Activated naive CD4-positive, alpha-beta T cell treated with anti-CD3 and anti-CD28 coated beads for 36 hours (primary cell): ENCODE results near the gene SLC2A4. TPM values are rescaled to one million over a fixed set of nuclear protein-coding genes. Genes with fewer than 3 reads are reported as not detected.
"Not testable (repeated sequence)": the region's sequence is repeated elsewhere in the genome, so short reads cannot be mapped to it uniquely, and the experiment has no call there.

Experiments used
- CTCF ChIA-PET: fragments of 350-600 bp; sonication (Branson Sonifier 250); formaldehyde crosslinking; loops from one replicate; lab custom pipeline; 2021; ENCODE audit warnings: antibody characterized with exemption; lab: Charles Lee
- DNase-seq: peaks from one replicate; pipeline ENCODE4 v3.0.0-alpha.2; 2020
- H3K27ac Mint-ChIP-seq: one replicate; pipeline ENCODE4 v1.8.0; 2021; ENCODE audit warnings: mild to moderate bottlenecking, mixed read lengths
- H3K27me3 Mint-ChIP-seq: one replicate; pipeline ENCODE4 v1.8.0; 2021; ENCODE audit warnings: low read depth, mixed read lengths
- H3K36me3 Mint-ChIP-seq: one replicate; pipeline ENCODE4 v1.8.0; 2021; ENCODE audit warnings: low read depth, mixed read lengths
- H3K4me1 Mint-ChIP-seq: one replicate; pipeline ENCODE4 v1.8.0; 2021; ENCODE audit warnings: low read depth, mixed read lengths
- H3K4me3 Mint-ChIP-seq: one replicate; pipeline ENCODE4 v1.8.0; 2021; ENCODE audit warnings: mild to moderate bottlenecking, moderate library complexity, mixed read lengths
- H3K9me3 Mint-ChIP-seq: one replicate; pipeline ENCODE4 v1.8.0; 2021; ENCODE audit warnings: mixed read lengths
- intact Hi-C: fragments of 100-400 bp; cut with micrococcal nuclease; formaldehyde crosslinking; loops from one replicate; pipeline ENCODE4 v1.15.1; 2023
- total RNA-seq, 2 experiments: library from RNA; stranded (reverse); gene quantifications; one replicate each; pipeline ENCODE4 v1.2.3, GENCODE V29; 2021

Gene SLC2A4
- total RNA-seq, 2 experiments from 2014 or later, result 0.19 to 0.37 TPM

GRCh38 chr17:7332600-7333069 lies 51.1 kb downstream of the SLC2A4 start:
- DNase-seq, result peak; percentile 72
- H3K4me1 Mint-ChIP-seq, result peaks cover 70% of the 10 kb centered on the region
- intact Hi-C loops, result loop anchor here (5.0 to 10.0 kb wide), 2 partner anchors 150 to 512 kb away; partner anchors contain the start of genes POLR2A and SLC35G6
- H3K27ac Mint-ChIP-seq, result peak overlapping the region; percentile 85
- CTCF ChIA-PET, H3K27me3 Mint-ChIP-seq, H3K9me3 Mint-ChIP-seq, H3K36me3 Mint-ChIP-seq: not testable (repeated sequence)
- H3K4me3 Mint-ChIP-seq, result peak overlapping the region; percentile 63

GRCh38 chr17:7334938-7335538 lies 53.5 kb downstream of the SLC2A4 start:
- no peak for DNase-seq
- intact Hi-C loops, result loop anchor here (5.0 to 10.0 kb wide), 2 partner anchors 147 to 510 kb away; partner anchors contain the start of genes POLR2A and SLC35G6
- peaks cover 65% of the 10 kb centered on the region for H3K4me1 Mint-ChIP-seq
- H3K4me3 Mint-ChIP-seq, result peak overlapping the region; percentile 96
- peaks cover 22% of the 10 kb centered on the region for H3K36me3 Mint-ChIP-seq
- H3K9me3 Mint-ChIP-seq, result no peaks in the 10 kb centered on the region
- H3K27ac Mint-ChIP-seq, result peak overlapping the region; percentile 98
- H3K27me3 Mint-ChIP-seq, result no peaks in the 10 kb centered on the region
- CTCF ChIA-PET, result interaction anchor here (0.6 to 4.2 kb wide), 8 partner anchors 9 to 226 kb away, joined by 3 to 42 read pairs (median 8); no protein-coding TSS in a partner anchor

GRCh38 chr17:7335765-7336164 lies 54.2 kb downstream of the SLC2A4 start:
- Mint-ChIP-seq H3K4me3 (peak overlapping the region; percentile 96), H3K36me3 (peaks cover 25% of the 10 kb centered on the region), H3K27ac (peak overlapping the region; percentile 98), H3K4me1 (peaks cover 64% of the 10 kb centered on the region)
- not testable (repeated sequence) for DNase-seq, H3K9me3 Mint-ChIP-seq, H3K27me3 Mint-ChIP-seq
- CTCF ChIA-PET, result interaction anchor here (0.8 to 4.2 kb wide), 8 partner anchors 10 to 225 kb away, joined by 3 to 42 read pairs (median 8); partner anchors contain the start of gene TMEM95
- intact Hi-C loops, result loop anchor here (1.0 to 10.0 kb wide), 3 partner anchors 15 to 509 kb away; partner anchors contain the start of gene EIF5A

- CTCF ChIA-PET, result interaction anchor here (0.5 to 4.2 kb wide), 12 partner anchors 9 to 253 kb away, joined by 3 to 42 read pairs (median 6); partner anchors contain the start of genes SOX15 and TMEM95
- H3K27ac Mint-ChIP-seq, result peak within 1 kb of the TSS; percentile 98
- peaks cover 27% of the 10 kb centered on the region for H3K36me3 Mint-ChIP-seq
- peak; percentile 95 for DNase-seq
- no peaks in the 10 kb centered on the region for H3K27me3 Mint-ChIP-seq
- H3K4me1 Mint-ChIP-seq, result peaks cover 59% of the 10 kb centered on the region
- intact Hi-C loops, result loop anchor here (1.0 to 10.0 kb wide), 3 partner anchors 14 to 508 kb away; partner anchors contain the start of gene EIF5A
- no peaks in the 10 kb centered on the region for H3K9me3 Mint-ChIP-seq
- peak within 1 kb of the TSS; percentile 96 for H3K4me3 Mint-ChIP-seq
Measured at GRCh38 chr17:7336240-7337175, 55.0 kb downstream of the SLC2A4 start, which contains the start of gene ACAP1. Gene ACAP1 (plus strand): TSS chr17:7336529. CDS start chr17:7336735, 206 bp downstream.

- not testable (repeated sequence) for DNase-seq, H3K27me3 Mint-ChIP-seq, H3K9me3 Mint-ChIP-seq
- Mint-ChIP-seq H3K36me3 (peaks cover 35% of the 10 kb centered on the region), H3K4me3 (peak overlapping the region; percentile 96), H3K4me1 (peaks cover 50% of the 10 kb centered on the region), H3K27ac (peak overlapping the region; percentile 98)
- CTCF ChIA-PET, result interaction anchor here (0.6 to 4.2 kb wide), 10 partner anchors 8 to 252 kb away, joined by 3 to 42 read pairs (median 6); partner anchors contain the start of genes NEURL4, SOX15 and TMEM95
- intact Hi-C loops, result loop anchor here (2.0 to 10.0 kb wide), 2 partner anchors 13 to 507 kb away; no protein-coding TSS in a partner anchor
Measured at GRCh38 chr17:7337600-7337999, 56.1 kb downstream of the SLC2A4 start.

Other genes with a start within 250 kb of the SLC2A4 start
- 1 to 10 TPM; 4.1 to 5.3 TPM for gene SLC16A13, start 245.7 kb upstream of the SLC2A4 start, total RNA-seq
- under 1 TPM; 0.30 to 0.64 TPM for gene SLC16A11, start 237.6 kb upstream of the SLC2A4 start, total RNA-seq
- not detected for gene CLEC10A, start 201.5 kb upstream of the SLC2A4 start, total RNA-seq
- not detected for gene ASGR2, start 166.9 kb upstream of the SLC2A4 start, total RNA-seq
- gene ASGR1, start 102.3 kb upstream of the SLC2A4 start, total RNA-seq, result 1 to 10 TPM in 1 of 2 experiments, under 1 TPM in 1; 0.64 to 1.5 TPM
- gene DLG4, start 61.9 kb upstream of the SLC2A4 start, total RNA-seq, result 10 to 100 TPM; 13.6 to 13.8 TPM
- 100 to 1,000 TPM; 263 to 267 TPM for gene ACADVL, start 61.8 kb upstream of the SLC2A4 start, total RNA-seq
- 10 to 100 TPM; 26.7 to 29.4 TPM for gene DVL2, start 47.2 kb upstream of the SLC2A4 start, total RNA-seq
- 10 to 100 TPM in 1 of 2 experiments, 1 to 10 TPM in 1; 8.4 to 10.0 TPM for gene PHF23, start 42.3 kb upstream of the SLC2A4 start, total RNA-seq
- gene GABARAP, start 39.3 kb upstream of the SLC2A4 start, total RNA-seq, result 100 to 1,000 TPM; 137 to 152 TPM
- gene CTDNEP1, start 30.0 kb upstream of the SLC2A4 start, total RNA-seq, result 100 to 1,000 TPM; 147 to 152 TPM
- 10 to 100 TPM; 52.4 to 53.5 TPM for gene ELP5, start 29.5 kb upstream of the SLC2A4 start, total RNA-seq
- gene CLDN7, start 19.2 kb upstream of the SLC2A4 start, total RNA-seq, result under 1 TPM in 1 of 2 experiments, not detected in 1; 0.40 TPM
- gene YBX2, start 12.9 kb downstream of the SLC2A4 start, total RNA-seq, result under 1 TPM; 0.45 to 0.52 TPM
- 100 to 1,000 TPM; 757 to 792 TPM for gene EIF5A, start 25.9 kb downstream of the SLC2A4 start, total RNA-seq
- 10 to 100 TPM; 28.2 to 32.2 TPM for gene GPS2, start 33.6 kb downstream of the SLC2A4 start, total RNA-seq
- gene NEURL4, start 47.6 kb downstream of the SLC2A4 start, total RNA-seq, result 10 to 100 TPM; 21.9 to 22.5 TPM
- gene ACAP1, start 54.8 kb downstream of the SLC2A4 start, total RNA-seq, result 100 to 1,000 TPM; 309 to 320 TPM
- gene KCTD11, start 70.4 kb downstream of the SLC2A4 start, total RNA-seq, result under 1 TPM; 0.41 to 0.47 TPM
- gene TMEM95, start 73.4 kb downstream of the SLC2A4 start, total RNA-seq, result not detected
- 1 to 10 TPM; 4.0 to 4.8 TPM for gene TNK1, start 99.4 kb downstream of the SLC2A4 start, total RNA-seq
- 10 to 100 TPM; 58.6 to 59.4 TPM for gene PLSCR3, start 112.8 kb downstream of the SLC2A4 start, total RNA-seq
- gene TMEM256, start 122.4 kb downstream of the SLC2A4 start, total RNA-seq, result 10 to 100 TPM; 65.6 to 66.3 TPM
- 1 to 10 TPM; 7.7 to 8.9 TPM for gene NLGN2, start 126.1 kb downstream of the SLC2A4 start, total RNA-seq
- gene SPEM1, start 138.6 kb downstream of the SLC2A4 start, total RNA-seq, result not detected
- not detected for gene SPEM2, start 143.9 kb downstream of the SLC2A4 start, total RNA-seq
- gene SPEM3, start 147.1 kb downstream of the SLC2A4 start, total RNA-seq, result not detected
- gene TMEM102, start 153.7 kb downstream of the SLC2A4 start, total RNA-seq, result 1 to 10 TPM; 3.3 to 3.5 TPM
- 1 to 10 TPM; 1.3 to 1.6 TPM for gene FGF11, start 157.8 kb downstream of the SLC2A4 start, total RNA-seq
- 1 to 10 TPM; 5.1 to 5.9 TPM for gene CHRNB1, start 163.3 kb downstream of the SLC2A4 start, total RNA-seq
- gene ZBTB4, start 197.9 kb downstream of the SLC2A4 start, total RNA-seq, result 1 to 10 TPM; 9.2 to 9.4 TPM
- not detected for gene SLC35G6, start 199.7 kb downstream of the SLC2A4 start, total RNA-seq
- gene POLR2A, start 202.6 kb downstream of the SLC2A4 start, total RNA-seq, result 100 to 1,000 TPM; 204 to 205 TPM